ENCODE results near the gene ZHX3. TPM values are rescaled to one million over a fixed set of nuclear protein-coding genes. Genes with fewer than 3 reads are reported as not detected.

ZHX3 gene, protein sequence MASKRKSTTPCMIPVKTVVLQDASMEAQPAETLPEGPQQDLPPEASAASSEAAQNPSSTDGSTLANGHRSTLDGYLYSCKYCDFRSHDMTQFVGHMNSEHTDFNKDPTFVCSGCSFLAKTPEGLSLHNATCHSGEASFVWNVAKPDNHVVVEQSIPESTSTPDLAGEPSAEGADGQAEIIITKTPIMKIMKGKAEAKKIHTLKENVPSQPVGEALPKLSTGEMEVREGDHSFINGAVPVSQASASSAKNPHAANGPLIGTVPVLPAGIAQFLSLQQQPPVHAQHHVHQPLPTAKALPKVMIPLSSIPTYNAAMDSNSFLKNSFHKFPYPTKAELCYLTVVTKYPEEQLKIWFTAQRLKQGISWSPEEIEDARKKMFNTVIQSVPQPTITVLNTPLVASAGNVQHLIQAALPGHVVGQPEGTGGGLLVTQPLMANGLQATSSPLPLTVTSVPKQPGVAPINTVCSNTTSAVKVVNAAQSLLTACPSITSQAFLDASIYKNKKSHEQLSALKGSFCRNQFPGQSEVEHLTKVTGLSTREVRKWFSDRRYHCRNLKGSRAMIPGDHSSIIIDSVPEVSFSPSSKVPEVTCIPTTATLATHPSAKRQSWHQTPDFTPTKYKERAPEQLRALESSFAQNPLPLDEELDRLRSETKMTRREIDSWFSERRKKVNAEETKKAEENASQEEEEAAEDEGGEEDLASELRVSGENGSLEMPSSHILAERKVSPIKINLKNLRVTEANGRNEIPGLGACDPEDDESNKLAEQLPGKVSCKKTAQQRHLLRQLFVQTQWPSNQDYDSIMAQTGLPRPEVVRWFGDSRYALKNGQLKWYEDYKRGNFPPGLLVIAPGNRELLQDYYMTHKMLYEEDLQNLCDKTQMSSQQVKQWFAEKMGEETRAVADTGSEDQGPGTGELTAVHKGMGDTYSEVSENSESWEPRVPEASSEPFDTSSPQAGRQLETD
- 8.2 and 11.4 TPM in 2 replicates for total RNA-seq

DNA sequence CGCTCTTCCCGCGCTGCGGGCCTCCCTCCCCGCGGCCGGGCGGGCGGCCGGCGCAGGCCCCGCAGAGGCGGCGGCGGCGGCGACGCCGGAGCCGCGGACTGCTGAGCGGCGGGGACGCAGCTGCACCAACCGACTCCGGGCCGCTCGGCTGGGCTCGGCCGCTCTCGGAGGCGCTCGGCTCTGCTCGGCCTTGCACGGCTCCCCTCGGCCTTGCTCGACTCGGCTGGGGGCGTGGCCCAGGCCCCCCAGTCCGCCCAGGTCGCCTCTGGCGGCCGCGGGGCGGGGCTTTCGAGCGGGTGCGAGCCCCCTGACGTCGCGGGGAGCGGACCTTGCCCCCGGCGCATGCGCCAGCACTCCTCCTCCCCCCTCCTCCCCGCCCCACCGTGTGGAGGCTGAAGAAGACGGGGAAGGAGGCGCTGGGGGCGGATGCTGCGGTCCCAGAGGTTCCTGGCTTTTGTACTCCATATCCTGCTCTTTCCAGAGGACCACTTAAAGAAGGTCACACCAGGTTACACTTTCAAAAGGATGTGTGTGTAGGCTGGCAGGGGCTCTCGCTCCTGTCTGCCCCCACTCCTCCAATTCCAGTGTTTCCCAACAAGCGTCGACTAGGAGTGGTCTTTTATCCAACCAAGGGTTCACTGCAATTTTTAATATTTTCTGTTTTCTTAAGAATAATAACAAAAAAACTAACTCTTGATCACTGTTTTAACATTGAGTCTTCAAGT, at the start of gene ZHX3:
Gene ZHX3, minus strand, starts transcription at position 186 of the 725 bp plus-strand sequence. CDS start 112,815 bp downstream, outside the sequence.
- intact Hi-C loops (cut with micrococcal nuclease): loop anchor here (1.0 to 5.0 kb wide), 2 partner anchors 85 to 181 kb away; no protein-coding TSS in a partner anchor
- Mint-ChIP-seq H3K27ac (peak within 1 kb of the TSS; percentile 70), H3K27me3 (ENCODE audit: low read depth) (peaks cover 4% of the 10 kb centered on the region), H3K9me3 (no peaks in the 10 kb centered on the region), H3K4me3 (ENCODE audit: low read depth) (peak within 1 kb of the TSS; percentile 84), H3K36me3 (ENCODE audit: low read depth) (no peaks in the 10 kb centered on the region), H3K4me1 (ENCODE audit: low read depth) (peaks cover 26% of the 10 kb centered on the region)
- peak; percentile 94 for DNase-seq (ENCODE audit: low spot score)

DNA sequence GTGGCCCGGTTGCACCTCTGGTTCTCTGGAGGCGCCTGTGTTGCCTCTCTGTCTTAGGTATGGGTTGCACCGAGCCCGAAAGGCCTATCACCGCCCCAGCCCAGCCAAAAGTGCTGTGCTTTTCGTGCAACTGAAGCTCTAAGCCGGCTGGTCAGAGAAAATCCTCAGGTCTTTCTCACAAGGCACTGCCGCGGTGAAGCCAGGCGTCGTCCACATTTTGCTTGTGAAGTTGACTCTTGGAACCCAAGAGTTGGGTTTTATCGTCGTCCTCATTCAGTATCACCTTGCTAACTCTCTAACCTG, 49.8 kb upstream of the ZHX3 start:
- Mint-ChIP-seq H3K4me3 (ENCODE audit: low read depth) (peak overlapping the region; percentile 45), H3K27me3 (ENCODE audit: low read depth) (peaks cover 33% of the 10 kb centered on the region), H3K27ac (no peak overlapping the region), H3K4me1 (ENCODE audit: low read depth) (no peaks in the 10 kb centered on the region), H3K9me3 (peaks cover 4% of the 10 kb centered on the region), H3K36me3 (ENCODE audit: low read depth) (no peaks in the 10 kb centered on the region)
- intact Hi-C loops (cut with micrococcal nuclease): no loop called here
- DNase-seq (ENCODE audit: low spot score): no peak

DNA sequence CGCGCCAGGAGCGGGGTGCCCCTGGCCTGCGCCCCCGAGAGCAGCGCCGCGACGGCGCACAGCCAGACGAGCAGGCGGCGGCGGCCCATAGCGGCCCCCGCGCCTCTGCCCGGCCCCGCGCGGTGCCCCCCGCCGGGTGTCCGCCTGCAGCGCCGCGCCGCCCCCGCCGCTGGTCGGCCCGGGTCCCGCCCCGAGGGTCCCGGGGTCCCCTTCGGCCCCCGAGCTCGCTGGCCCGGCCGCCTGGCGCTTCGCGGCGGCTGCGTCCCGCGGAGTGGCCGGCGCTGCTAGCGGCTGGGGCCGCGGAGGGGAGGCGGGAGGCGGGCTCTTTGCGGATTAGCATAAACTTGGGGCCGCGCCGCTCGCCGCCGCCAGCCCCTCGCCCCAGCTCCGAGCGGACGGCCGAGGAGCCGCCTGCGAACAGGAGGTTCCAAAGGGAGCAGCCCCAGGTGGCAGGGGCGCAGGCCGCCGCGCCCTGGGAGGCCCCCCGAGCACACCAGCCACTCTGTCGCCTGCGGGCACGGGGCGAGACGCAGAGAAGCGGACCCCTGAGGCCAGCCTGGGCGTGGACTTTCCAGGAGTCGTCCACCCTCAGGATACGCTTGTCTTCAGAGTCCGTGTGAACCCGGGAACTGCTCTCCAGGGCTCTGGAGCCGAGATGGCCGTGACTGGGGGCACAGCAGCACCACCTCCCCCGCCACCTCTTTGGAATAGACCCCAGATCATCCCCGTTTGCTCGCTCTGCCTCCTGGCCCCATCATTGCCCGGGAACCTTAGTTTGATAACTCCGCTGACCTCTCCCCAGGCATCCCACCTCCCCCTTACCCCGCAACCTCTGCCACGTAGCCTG, 49.2 kb upstream of the ZHX3 start, which contains the start of gene EMILIN3:
Gene EMILIN3, minus strand, starts transcription at position 273 of the 847 bp plus-strand sequence. Its CDS starts 184 bp downstream, at position 89.
- H3K36me3 Mint-ChIP-seq (ENCODE audit: low read depth): no peaks in the 10 kb centered on the region
- peaks cover 4% of the 10 kb centered on the region for H3K9me3 Mint-ChIP-seq
- no peaks in the 10 kb centered on the region for H3K4me1 Mint-ChIP-seq (ENCODE audit: low read depth)
- H3K4me3 Mint-ChIP-seq (ENCODE audit: low read depth): peak within 1 kb of the TSS; percentile 45
- H3K27me3 Mint-ChIP-seq (ENCODE audit: low read depth): peaks cover 33% of the 10 kb centered on the region
- DNase-seq (ENCODE audit: low spot score): no peak
- intact Hi-C loops (cut with micrococcal nuclease): no loop called here
- H3K27ac Mint-ChIP-seq: no peak within 1 kb of the TSS

DNA sequence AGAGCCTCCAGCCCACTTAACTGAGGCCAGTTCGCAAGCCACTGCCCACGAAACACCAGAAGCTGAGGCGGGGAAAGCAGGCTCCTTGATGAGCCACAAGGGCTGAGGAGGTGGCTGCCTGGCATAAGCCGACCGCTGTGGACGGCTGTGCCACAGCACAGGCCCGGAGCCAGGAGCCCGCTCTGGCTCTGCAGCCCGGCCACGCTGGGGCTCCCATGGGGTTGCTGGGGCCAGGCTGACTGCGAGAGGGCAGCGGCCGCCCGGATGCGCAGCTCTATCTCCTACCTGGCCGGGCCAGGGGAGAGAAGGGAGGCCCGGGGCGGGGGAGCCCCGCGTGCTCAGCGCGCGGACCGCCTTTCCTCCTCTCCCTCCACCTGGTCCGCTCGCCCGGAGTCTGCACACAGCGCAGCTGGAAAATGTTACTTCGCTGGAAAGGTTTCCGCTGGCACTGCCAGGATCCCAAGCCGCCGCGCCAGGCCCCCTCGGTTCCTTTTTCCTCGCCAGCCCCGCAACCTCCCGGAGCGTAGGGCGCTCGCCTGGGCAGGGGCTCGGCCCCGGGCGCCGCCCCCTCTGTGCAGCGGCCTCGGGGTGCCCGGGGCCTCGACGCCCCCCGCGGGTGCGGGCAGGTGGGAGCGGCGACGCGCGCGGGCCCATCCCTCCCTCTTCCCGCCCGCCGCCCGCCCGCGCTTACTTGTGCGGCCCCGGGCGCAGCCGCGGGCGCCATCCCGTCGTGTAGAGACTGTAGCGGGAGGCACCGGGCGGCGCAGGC, 48.4 kb upstream of the ZHX3 start:
- intact Hi-C loops (cut with micrococcal nuclease): no loop called here

DNA sequence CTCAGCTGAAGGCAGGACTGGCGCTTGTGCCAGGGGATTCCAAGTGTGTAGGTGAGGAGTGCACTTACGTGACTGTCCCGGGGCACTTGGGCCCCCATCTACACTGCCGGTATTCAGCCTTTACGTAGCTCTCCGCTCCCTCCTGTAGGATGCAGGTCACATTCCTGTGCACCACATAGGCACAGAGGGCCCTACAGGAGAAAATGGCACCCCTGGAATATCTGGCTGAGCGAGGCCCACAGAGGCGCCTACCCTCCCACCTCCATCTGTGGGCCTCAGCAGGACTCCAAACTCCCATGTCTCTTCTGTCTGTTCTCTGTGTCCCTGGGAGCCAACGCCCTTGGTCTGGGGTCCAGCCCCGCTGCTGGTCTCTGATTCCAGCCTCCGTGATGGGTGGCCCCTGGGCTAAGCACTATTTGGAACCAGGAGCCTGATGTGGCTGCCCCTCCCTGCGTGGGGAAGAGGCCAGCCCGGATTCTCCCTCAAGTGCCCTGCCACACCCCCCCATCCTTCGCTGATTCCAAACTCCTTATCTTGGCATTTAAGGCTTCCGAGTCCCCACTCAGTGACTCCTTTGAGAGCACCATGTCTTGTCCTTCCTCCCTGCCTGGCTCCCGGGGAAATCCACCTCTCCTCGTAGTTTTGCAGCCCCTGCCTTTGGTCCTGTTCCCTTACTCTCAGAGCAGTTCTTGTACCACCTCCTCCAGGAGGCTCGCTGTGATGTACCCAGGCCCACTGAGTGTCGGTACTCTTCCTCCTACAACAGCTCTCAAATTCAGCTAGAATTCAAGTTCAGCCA, 47.6 kb upstream of the ZHX3 start:
- Mint-ChIP-seq H3K4me3 (ENCODE audit: low read depth) (no peak overlapping the region), H3K36me3 (ENCODE audit: low read depth) (no peaks in the 10 kb centered on the region), H3K27me3 (ENCODE audit: low read depth) (peaks cover 33% of the 10 kb centered on the region), H3K27ac (no peak overlapping the region), H3K4me1 (ENCODE audit: low read depth) (no peaks in the 10 kb centered on the region), H3K9me3 (no peaks in the 10 kb centered on the region)
- DNase-seq (ENCODE audit: low spot score): no peak
- intact Hi-C loops (cut with micrococcal nuclease): no loop called here

More for the DNA sequence above, 48.4 kb upstream of the ZHX3 start:
- H3K4me1 Mint-ChIP-seq (ENCODE audit: low read depth): no peaks in the 10 kb centered on the region
- H3K9me3 Mint-ChIP-seq: no peaks in the 10 kb centered on the region
- H3K4me3 Mint-ChIP-seq (ENCODE audit: low read depth): no peak overlapping the region
- H3K27ac Mint-ChIP-seq: no peak overlapping the region
- DNase-seq (ENCODE audit: low spot score): no peak
- peaks cover 33% of the 10 kb centered on the region for H3K27me3 Mint-ChIP-seq (ENCODE audit: low read depth)
- H3K36me3 Mint-ChIP-seq (ENCODE audit: low read depth): no peaks in the 10 kb centered on the region

DNA sequence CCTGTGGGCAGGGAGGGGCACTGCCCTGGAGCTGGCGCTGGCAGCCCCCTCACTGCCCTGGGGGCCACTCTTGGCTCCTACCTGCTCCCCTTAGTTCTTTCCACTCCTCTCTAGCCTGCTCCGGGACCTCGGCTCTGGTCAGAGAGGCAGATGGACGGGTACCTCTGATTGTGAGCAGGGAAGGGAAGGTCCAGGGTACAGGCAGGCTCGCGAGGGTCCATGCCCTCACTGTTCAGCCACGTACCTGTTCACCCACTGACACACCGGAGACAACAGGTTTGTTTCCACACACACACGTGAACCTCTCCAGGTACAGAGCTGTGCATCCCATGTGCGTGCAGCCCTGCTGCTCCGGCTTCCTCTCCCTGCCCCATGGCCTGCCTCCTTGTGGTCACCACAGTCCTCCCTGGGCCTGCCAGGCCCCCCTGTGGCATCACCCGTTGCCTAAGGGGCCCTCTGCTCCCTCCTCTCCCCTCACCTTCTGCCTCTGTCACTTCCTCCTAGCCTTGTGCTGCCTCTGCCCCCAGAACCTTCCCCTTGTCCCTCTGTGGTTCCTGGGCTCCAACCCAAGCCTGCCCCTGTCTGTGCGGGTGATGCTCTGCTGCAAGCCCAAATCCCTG, 46.8 kb upstream of the ZHX3 start:
- Mint-ChIP-seq H3K4me3 (ENCODE audit: low read depth) (no peak overlapping the region), H3K9me3 (no peaks in the 10 kb centered on the region), H3K27me3 (ENCODE audit: low read depth) (peaks cover 29% of the 10 kb centered on the region), H3K27ac (no peak overlapping the region), H3K4me1 (ENCODE audit: low read depth) (no peaks in the 10 kb centered on the region), H3K36me3 (ENCODE audit: low read depth) (no peaks in the 10 kb centered on the region)
- intact Hi-C loops (cut with micrococcal nuclease): no loop called here
- no peak for DNase-seq (ENCODE audit: low spot score)

DNA sequence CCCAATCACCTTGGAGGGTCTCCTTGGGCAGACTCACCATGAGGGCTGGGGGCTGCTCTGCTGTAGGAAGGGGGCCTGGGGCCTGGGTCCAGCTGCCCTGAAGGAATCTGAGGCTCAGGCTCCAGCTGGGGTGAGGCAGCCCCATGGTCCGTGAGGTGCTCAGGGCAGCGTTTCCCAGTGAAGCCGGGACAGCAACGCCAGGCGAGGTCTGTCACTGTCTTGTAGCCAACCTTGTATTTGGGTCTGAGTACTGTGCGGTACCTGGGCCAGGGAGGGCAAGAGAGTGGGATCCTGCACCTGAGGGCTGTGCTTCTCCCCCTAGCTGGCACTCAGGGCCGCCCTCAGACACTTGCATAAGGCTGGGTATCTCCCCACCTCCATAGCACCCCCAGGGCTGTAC, 46.1 kb upstream of the ZHX3 start:
- no peaks in the 10 kb centered on the region for H3K36me3 Mint-ChIP-seq (ENCODE audit: low read depth)
- H3K4me3 Mint-ChIP-seq (ENCODE audit: low read depth): no peak overlapping the region
- no peak for DNase-seq (ENCODE audit: low spot score)
- H3K27ac Mint-ChIP-seq: no peak overlapping the region
- peaks cover 26% of the 10 kb centered on the region for H3K27me3 Mint-ChIP-seq (ENCODE audit: low read depth)
- no peaks in the 10 kb centered on the region for H3K9me3 Mint-ChIP-seq
- H3K4me1 Mint-ChIP-seq (ENCODE audit: low read depth): no peaks in the 10 kb centered on the region
- intact Hi-C loops (cut with micrococcal nuclease): no loop called here

DNA sequence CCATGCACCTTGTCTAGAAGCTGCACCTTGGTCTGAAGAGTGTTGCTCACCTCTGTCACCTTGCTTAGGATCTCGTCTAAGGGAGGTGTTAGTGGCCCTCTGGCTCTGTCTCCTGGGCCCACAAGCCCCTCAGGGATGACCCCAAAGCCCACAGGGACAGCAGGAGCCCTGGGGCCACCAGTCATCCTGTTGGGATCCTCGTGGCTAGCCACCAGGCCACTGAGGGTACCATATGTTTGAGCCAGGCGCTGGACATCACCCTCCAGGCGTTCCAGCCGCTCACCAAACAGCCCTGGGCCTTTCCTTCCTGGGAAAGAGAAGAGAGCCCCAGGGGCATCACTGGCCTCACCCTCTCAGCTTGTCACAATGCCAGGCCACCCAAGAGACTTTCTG, 45.2 kb upstream of the ZHX3 start:
- Mint-ChIP-seq H3K4me1 (ENCODE audit: low read depth) (no peaks in the 10 kb centered on the region), H3K27ac (no peak overlapping the region), H3K27me3 (ENCODE audit: low read depth) (peaks cover 20% of the 10 kb centered on the region)

DNA sequence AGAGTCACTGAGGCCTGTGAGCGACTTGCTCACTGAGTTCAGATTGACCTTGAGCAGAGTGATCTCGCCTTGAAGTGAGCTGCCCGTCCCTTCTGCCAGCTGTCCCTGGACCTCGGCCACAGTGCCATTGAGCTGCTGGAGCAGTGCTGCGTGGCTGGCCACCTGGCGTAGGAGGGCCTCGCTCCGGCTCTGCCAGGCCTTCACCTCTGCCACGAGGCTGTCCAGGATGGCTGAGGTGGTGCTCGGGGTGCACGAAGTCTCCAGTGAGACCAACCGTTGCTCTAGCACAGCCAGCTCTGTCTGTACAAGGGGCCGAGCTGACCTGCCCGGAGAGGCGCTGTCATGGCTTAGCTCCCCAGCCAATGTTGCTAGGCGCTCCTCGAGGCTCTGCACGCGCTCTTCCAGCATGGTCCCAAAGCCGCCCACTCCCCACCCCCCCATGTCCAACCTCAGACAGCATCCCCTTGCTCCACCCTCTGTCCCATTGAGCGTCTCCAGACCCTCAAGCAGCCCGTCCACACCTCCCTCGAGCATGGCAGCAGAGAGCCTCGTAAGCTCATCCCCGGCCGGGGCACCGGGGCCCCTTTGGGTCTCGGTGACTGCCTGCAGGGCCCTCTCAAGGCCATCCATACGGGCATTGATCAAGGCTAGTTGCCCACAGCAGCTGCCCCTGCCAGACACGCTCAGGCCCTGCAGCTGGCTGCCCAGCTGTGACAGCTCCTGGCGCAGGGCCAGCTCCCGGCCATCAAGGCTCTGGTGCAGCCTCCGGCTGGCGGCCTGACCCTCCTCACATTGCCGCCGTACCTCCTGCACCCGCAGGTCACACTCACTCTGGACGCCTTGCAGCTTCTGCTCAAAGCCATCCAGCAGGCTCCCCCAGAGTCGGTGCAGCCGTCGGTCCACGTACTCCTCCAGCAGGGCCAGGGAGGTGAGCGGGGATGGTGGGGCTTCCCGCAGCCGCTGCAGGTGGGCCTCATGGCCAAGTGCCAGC, 44.5 kb upstream of the ZHX3 start:
- no peaks in the 10 kb centered on the region for H3K9me3 Mint-ChIP-seq
- H3K4me1 Mint-ChIP-seq (ENCODE audit: low read depth): no peaks in the 10 kb centered on the region
- no peak overlapping the region for H3K27ac Mint-ChIP-seq
- peaks cover 13% of the 10 kb centered on the region for H3K27me3 Mint-ChIP-seq (ENCODE audit: low read depth)
- intact Hi-C loops (cut with micrococcal nuclease): no loop called here
- H3K36me3 Mint-ChIP-seq (ENCODE audit: low read depth): no peaks in the 10 kb centered on the region
- H3K4me3 Mint-ChIP-seq (ENCODE audit: low read depth): no peak overlapping the region
- no peak for DNase-seq (ENCODE audit: low spot score)

More for the DNA sequence above, 45.2 kb upstream of the ZHX3 start:
- no peaks in the 10 kb centered on the region for H3K9me3 Mint-ChIP-seq
- no peak for DNase-seq (ENCODE audit: low spot score)
- H3K36me3 Mint-ChIP-seq (ENCODE audit: low read depth): no peaks in the 10 kb centered on the region
- intact Hi-C loops (cut with micrococcal nuclease): no loop called here
- no peak overlapping the region for H3K4me3 Mint-ChIP-seq (ENCODE audit: low read depth)

Data from activated T-helper 2 cell treated with anti-CD3 and anti-CD28 coated beads, Interferon-gamma antibody, Interleukin-2, Interleukin-4, amounts not matched to agents 10 μg/mL and 5 μg/mL and 100 μg/mL, durations not matched to agents 14 hours and 24 hours and 36 hours (primary cell).